GM18519 (cell line): ENCODE results near the gene CBARP.

Source experiments
- ATAC-seq: cut with Tn5 transposase; IDR thresholded peaks from one replicate; pipeline ENCODE4 v1.9.1; 2021; ENCODE audit warnings: mild to moderate bottlenecking, moderate library complexity; ENCODE audit not compliant: unreplicated experiment, low FRiP score

The CBARP gene

DNA sequence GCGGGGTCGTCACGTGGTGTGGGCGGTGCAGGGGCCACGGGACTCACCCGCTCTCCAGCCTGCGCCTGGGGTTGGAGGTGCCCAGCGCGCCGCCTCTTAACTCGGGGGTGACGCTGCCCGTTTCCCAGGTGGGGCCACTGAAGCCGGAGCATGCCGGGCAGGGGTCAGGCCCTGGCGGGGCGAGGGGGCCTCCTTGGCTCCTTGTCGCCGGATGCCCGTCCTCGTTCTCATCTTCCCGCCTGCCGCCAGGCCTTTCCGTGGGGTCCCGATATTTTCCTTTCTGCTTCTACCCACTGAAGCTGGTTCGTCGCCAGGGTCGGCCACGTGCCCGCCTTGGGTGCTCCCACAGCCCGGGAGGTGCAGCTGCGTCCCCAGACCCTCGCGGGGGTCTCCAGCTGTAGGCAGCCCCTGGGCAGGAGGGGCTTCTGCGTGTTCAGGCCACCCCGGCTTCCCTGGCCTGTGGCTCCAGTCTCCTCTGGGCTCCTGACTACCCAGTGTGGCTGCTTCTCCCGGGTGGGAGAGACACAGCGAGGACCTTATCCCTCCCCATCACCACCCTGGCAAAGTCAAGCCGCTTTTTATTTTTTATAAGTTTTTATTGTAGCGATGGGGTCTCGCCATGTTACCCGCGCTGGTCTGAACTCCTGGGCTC is 38.3 kb upstream of the CBARP start:
- no peak for ATAC-seq

DNA sequence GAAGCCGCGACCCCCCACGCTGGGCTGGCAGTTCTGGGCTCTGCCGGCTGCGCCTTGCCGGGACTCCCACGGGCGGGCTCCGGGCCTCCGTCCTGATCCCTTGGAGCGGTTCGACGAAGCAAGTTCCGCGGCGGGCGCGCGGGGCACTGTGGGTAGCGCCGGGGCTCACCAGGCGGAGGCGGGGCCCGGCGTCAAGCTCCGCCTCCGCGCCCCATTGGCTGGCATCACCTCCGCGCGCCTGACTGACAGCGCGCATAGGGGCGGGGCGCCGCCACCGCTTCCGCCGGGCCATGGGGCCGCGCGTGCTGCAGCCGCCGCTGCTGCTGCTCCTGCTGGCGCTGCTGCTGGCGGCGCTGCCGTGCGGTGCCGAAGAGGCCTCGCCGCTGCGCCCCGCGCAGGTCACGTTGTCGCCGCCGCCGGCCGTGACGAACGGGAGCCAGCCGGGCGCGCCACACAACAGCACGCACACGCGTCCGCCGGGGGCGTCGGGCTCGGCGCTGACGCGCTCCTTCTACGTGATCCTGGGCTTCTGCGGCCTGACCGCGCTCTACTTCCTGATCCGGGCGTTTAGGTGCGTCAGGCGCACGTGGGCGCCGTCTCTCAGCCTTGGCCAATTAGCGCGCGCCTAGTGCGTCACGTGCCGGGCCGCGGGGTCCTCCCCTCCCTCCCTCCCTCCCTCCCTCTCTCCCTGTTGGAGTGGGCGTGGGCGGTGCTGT is 37.6 kb upstream of the CBARP start, which contains the start of gene FAM174C:
TSS of gene FAM174C (plus strand) at position 271 of the 716 bp plus-strand sequence. CDS start at position 291, 20 bp downstream.
- peak; percentile 57 for ATAC-seq

DNA sequence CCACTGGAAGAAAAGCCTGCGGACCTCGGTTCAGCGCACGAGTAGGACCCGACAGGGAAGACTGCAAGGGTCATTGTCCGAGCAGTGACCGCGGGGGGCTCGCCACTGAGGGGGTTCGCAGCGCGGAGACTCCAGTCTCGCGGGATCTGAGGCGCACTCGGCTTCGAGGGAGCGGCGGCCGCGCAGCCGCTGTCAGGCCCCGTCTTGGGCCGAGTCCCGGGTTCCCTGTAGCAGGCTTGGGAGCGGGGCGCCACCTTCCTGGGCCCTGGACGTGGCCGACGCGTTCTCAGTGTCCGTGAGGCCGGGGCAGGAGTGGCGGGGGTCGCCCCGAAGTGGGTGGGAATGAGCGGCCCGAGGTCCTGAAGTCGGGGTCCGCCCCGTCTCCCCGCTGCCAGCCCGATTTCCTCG is 37.1 kb upstream of the CBARP start:
- no peak for ATAC-seq

- ATAC-seq, result no peak
Measured at GRCh38 chr19:1274081-1274851, 36.5 kb upstream of the CBARP start.

DNA sequence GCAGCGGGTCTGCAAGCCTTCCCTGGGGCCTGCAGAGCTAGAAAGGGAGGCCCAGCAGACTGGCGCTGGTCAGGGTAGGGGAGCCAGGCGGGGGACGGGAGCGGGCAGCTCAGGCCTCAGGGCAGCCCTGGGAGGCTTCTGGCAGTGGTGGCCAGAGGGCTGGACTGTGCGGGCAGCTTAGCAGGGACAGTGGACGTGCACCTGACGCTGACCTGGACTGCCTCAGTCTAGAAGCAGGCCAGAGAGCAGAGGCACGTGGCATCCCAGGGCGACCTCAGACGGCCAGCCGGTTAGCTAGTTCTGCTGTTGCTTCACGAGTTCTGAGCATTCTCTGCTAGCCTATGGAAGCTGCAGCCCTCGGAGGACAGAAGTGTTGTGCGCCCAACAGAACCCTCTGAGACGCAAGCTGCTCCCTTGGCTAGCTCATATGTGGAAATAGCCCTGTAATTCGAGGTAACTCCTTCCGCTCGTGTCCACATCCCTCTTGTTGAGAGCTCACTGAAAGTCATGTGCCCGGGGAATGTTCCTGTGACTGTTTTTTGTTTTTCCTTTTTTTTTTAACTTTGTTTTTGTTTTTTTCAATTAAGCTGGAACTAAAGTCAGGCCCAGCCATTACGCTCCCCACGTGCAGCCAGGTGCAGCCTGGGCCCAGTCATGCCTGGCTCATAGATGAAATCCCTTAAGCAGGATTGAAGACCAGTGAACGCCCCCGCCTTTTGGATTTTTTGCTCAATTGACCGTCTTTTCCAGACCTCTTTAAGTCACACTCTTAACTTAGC is 35.6 kb upstream of the CBARP start:
- ATAC-seq, result no peak

DNA sequence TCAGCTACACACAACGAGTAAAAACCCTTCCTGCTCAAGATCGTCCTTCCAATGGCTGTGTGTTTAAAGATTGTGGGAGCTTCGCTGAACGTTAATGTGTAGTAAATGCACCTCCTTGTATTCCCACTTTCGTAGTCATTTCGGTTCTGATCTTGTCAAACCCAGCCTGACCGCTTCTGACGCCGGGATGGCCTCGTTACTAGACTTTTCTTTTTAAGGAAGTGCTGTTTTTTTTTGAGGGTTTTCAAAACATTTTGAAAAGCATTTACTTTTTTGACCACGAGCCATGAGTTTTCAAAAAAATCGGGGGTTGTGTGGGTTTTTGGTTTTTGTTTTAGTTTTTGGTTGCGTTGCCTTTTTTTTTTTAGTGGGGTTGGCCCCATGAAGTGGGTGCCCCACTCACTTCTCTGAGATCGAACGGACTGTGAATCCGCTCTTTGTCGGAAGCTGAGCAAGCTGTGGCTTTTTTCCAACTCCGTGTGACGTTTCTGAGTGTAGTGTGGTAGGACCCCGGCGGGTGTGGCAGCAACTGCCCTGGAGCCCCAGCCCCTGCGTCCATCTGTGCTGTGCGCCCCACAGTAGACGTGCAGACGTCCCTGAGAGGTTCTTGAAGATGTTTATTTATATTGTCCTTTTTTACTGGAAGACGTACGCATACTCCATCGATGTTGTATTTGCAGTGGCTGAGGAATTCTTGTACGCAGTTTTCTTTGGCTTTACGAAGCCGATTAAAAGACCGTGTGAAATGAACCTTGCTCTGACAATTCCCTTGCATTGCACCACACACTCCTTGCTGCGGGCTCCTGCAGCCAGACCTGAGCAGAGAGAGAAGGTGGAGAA is 34.8 kb upstream of the CBARP start:
- ATAC-seq, result no peak

- ATAC-seq, result no peak
Measured at GRCh38 chr19:1271528-1272422, 34.0 kb upstream of the CBARP start.

DNA sequence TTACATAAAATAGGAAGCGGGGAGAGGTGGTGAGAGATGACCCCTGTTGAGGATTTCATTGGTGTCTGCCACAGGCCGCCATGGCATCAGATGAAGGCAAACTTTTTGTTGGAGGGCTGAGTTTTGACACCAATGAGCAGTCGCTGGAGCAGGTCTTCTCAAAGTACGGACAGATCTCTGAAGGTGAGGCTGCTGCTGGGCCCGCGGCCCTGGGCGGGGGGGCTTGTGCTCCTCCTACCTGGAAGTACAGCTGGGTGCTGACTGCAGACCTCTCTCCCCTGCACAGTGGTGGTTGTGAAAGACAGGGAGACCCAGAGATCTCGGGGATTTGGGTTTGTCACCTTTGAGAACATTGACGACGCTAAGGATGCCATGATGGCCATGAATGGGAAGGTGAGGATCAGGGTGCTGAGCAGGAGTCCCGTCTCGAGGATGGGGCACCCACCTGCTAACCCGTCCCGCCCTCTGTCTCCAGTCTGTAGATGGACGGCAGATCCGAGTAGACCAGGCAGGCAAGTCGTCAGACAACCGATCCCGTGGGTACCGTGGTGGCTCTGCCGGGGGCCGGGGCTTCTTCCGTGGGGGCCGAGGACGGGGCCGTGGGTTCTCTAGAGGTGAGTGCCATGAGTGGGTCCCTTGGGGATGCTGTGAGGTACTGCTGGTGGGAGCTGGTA is 33.2 kb upstream of the CBARP start:
- no peak for ATAC-seq

- no peak for ATAC-seq
Measured at GRCh38 chr19:1270213-1270853, 32.5 kb upstream of the CBARP start.

DNA sequence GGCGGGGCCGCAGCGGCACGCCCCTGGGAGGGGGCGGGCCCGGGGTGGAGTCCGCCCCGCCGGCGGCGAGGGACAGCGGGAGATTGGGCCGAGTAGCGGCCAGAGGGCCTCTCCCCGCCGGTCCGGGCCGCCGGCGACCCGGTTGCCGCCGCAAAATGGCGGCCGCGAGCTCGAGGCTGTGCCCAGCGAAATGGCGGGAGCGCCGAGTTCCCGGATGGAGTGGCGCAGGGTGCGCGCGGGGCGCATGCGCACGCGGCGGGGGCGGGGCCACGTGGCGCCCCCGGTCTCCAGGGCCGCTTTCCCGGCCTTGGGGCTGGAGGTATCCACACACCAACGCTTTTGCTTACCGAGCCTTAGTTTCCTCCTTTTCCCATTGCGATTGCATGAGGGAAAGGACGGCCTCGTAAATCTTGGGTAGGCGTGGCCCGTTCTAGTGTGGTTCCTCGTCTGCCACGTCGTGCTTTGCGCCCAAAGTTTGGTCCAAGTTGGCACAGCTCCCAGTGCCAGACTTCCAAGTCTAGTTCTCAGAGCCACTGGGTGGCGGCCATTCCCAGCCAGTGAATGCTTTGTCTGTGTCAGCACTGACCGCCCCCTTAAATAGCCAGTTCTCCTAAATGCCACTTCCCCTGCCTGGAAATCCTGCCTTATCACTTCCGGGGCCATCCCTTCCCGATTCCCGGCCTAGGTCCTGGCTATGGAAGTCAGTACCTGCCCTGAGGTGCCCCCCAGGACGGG is 31.8 kb upstream of the CBARP start:
- peak; percentile 17 for ATAC-seq

GRCh38 chr19:1269065-1269477 is 31.3 kb upstream of the CBARP start, which contains the start of gene CIRBP:
CIRBP (plus strand) TSS chr19:1269332; CDS start chr19:1270934, 1,602 bp downstream.
- ATAC-seq, result peak; percentile 32

- no peak for ATAC-seq
Measured at GRCh38 chr19:1268226-1269064, 30.6 kb upstream of the CBARP start.

DNA sequence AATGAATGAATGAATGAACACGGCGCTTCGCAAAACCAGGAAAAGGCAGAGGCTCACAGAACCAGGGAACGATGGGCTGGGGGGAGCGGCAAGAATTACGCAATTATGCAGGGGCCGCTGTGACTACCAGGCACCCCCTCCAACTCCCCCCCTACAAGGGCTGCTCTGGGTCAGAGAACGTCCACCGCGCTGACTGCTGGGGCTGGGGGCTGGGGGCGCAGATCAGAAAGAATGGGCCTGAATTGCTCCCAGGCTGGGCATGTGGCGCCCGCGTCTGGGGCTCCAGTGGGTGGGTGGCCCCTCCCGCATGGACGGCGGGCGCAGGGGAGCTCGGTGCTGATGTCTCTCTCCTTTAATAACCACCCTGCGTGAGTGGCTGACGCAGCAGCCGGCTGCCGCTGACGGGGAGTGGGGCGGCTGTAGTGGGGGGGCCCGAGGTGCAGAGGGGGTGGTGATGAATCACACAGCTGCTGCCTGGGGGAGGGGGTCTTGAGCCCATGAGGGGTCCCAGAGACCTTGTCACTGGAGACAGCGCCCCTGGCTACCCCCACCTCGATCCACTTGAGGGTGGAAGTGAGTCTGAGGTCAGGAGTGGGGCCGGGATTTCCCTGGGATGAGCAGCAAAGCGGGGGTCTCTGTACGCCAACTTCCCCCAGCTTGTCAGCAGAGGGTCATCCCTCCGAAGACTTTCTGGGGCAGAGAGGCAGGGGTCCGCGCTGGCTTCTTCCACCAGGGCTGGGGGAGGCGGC is 29.8 kb upstream of the CBARP start:
- ATAC-seq, result no peak

- no peak for ATAC-seq
Measured at GRCh38 chr19:1266916-1267476, 29.2 kb upstream of the CBARP start.
